SK-MEL-5 (cell line): ENCODE measurements around the gene CLDN25. TPM values are rescaled to one million over a fixed set of nuclear protein-coding genes. Genes with fewer than 3 reads are reported as not detected.
"Not testable (repeated sequence)": the region's sequence is repeated elsewhere in the genome, so short reads cannot be mapped to it uniquely, and the experiment has no call there.

Source experiments
- DNase-seq: peaks from one replicate; pipeline ENCODE4 v3.0.0-alpha.2; 2016; ENCODE audit warnings: low read depth, low spot score
- in situ Hi-C: cut with HindIII; loops from 2 replicates; pipeline ENCODE4 v1.10.0; 2016; ENCODE audit warnings: low sequenced_read_pairs, high pct_unique_total_duplicates, low pct_unique_long_range_greater_than_20kb
- polyA plus RNA-seq, 2 experiments: library from polyadenylated mRNA; depleted of rRNA; stranded (reverse); fragments of >200 nt; gene quantifications; 2 replicates each; pipeline ENCODE4 v1.2.3, GENCODE V29; 2015
- total RNA-seq: library from RNA; depleted of rRNA; stranded (reverse); fragments of >200 nt; shearing (Covaris generic); gene quantifications from 2 replicates; pipeline ENCODE4 v1.2.3, GENCODE V29; 2014; rRNA removed

CLDN25 gene
- total RNA-seq = not detected in 2 replicates
- not detected in 2 replicates for polyA plus RNA-seq (2015; cell fraction: cytosol; rRNA removed)
- polyA plus RNA-seq (2015; cell fraction: nucleus; rRNA removed) = not detected in 2 replicates

GRCh38 chr11:113779496-113779895 lies at the start of gene CLDN25:
Gene CLDN25 (plus strand): TSS chr11:113779796. CDS start chr11:113779796, 0 bp downstream.
- DNase-seq = no peak
- in situ Hi-C loops = no loop called here

DNA sequence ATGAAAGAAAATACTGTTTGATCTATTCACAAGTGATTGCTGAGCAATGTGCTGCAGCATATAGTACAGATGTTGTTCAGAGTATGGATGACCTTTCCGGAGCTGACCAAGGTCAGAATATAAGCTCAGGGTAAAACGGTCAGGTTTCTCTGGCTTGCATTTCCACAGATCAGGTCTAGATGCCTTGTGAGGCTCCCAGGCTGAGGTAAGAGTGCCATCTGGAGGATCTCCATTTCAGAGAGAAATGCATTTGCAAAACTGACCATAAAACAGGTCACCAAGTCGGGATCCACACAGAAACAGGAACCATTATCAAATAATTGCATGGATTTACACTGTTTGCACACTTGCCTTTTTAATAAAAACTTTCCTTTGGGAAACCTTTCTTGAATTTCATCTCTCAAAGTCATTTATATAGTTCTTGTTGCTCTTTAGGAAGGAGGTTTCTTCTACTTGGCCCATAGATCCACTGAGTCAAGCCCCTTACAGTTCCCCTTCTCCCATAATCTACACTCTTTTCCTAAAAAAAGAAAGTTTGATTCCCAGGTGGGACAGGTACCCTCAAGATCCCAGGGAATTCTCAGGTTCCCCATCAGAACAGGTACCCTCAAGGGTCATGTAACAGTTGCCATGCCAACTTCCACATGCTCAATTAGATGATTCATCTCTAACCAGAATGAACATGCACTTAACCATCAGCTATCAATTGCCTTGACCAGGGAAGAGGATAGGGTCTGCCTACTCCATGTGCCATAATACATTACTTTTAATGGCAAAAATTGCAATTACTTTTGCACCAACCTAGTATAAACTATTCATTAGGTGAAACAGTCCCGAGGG lies 48.5 kb upstream of the CLDN25 start:
- in situ Hi-C loops = no loop called here
- peak; percentile 70 for DNase-seq

GRCh38 chr11:113732092-113732491 lies 47.5 kb upstream of the CLDN25 start:
- no peak for DNase-seq
- in situ Hi-C loops = no loop called here

GRCh38 chr11:113736323-113736722 lies 43.3 kb upstream of the CLDN25 start:
- no peak for DNase-seq
- in situ Hi-C loops = no loop called here

DNA sequence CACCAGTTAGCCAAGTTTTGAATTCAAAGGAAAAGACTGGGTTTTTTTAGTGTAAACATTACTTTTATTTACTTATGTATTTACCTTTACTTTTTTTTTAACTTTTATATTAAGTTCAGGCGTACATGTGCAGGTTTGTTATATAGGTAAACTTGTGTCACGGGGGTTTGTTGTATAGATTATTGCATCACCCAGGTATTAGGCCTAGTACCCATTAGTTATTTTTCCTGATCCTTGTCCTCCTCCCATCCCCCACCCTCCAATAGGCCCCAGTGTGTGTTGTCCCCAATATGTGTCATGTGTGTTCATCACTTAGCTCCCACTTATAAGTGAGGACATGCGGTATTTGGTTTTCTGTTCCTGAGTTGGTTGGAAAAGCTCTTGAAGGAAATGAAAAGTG lies 26.7 kb upstream of the CLDN25 start:
- in situ Hi-C loops = no loop called here
- no peak for DNase-seq

GRCh38 chr11:113760241-113760640 lies 19.4 kb upstream of the CLDN25 start:
- no peak for DNase-seq
- in situ Hi-C loops = no loop called here

- DNase-seq, in situ Hi-C loops: not testable (repeated sequence)
Observed at GRCh38 chr11:113763040-113763439, 16.6 kb upstream of the CLDN25 start.

- in situ Hi-C loops = no loop called here
- no peak for DNase-seq
Observed at GRCh38 chr11:113764527-113765219, 14.9 kb upstream of the CLDN25 start.

GRCh38 chr11:113771964-113772363 lies 7.6 kb upstream of the CLDN25 start:
- no peak for DNase-seq
- in situ Hi-C loops = no loop called here

DNA sequence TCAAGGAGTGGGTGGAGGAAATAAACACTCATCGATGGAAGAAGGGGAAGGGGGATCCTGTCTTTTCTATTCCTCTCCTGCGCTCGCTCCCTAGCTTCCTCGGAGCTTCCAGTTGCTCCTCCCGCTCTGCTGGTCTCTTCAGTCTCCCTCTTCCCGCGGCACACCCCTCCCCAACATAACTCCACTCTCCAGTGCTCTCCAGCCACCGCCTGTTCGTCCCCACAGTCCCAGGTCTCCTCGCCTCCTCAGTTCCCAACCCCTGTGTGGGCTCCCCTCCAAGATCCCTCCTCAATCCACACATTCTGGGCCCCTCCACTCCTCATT lies 6.5 kb upstream of the CLDN25 start:
- in situ Hi-C loops = no loop called here
- peak; percentile 9 for DNase-seq

DNA sequence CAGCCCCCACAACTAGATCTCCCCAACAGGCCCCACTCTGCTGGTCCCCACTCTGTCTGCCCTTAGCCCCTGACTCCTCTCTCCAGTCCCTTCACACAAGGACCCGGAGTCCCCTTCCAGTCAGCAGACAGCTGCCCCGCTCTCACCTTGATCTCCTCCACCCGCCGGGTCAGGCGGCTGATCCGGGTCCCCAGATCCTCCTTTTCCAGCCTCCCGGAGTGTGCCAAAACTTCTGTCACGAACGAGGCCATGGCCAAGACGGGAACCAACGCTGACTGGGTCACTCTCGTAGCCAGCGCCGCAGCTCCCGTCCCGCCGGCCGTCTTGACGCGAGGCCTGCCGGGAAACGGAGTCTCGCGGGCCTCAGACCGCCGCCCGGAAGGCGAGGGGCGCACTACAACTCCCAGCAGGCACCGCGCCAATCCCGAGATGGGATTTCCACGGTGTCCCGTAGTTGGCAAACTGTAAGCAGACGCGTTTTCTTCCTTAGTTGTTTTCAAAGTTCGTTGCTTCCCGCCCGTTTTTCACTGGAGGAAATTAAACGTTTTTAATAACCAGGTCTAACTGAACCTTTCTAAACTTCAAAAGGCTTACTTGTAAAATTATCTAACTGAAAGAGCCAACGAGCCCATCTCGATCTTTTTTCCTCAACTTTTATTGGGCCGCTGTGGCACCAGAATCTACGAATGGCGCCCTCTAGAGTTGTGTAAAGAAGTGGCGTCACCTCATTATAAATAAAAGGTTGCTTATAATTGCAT lies 6.0 kb upstream of the CLDN25 start, which contains the start of gene ZW10:
TSS of gene ZW10 (minus strand) at position 277 of the 758 bp plus-strand sequence. CDS start at position 251, 26 bp downstream.
- peak; percentile 93 for DNase-seq
- in situ Hi-C loops = no loop called here

- in situ Hi-C loops = no loop called here
- DNase-seq = no peak
Observed at GRCh38 chr11:113774174-113774503, 5.5 kb upstream of the CLDN25 start.

DNA sequence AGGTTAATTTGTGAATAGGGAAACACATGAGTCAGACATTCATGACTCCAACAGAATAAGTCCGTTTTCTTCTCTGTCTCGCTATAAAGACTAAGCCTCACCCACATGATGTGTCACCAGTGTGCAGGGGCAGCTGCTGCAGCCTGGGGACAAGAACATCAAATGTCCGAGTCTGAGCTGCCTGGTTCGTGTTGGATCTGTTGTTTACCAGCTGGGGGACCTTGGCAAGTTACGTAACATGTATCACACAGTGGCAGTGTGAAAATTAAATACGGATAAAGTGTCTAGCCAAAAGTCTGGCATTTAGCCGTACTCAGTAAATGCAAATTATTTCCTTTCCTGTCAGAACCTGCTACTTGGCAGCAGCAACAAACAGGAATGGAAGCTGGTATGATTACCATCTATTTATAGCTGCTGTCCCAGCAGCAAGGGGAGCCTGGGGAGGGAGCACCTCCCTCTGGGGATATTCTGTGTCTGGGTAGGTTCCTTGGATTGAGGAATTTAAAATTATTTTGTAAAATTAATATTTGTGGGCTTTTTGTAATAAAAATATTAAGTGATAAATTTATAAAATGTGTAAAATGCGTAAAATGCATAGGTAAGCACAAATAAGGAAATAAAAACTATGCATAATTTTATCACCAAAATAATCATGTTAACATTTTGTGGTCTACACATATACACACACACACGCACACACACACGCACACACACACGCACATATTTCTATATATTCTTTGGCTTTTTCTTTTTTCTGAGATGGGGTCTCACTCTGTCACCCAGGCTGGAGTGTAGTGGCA lies 1.3 kb upstream of the CLDN25 start:
- in situ Hi-C loops = no loop called here
- no peak for DNase-seq

GRCh38 chr11:113781682-113782081 lies 2.1 kb downstream of the CLDN25 start:
- DNase-seq = no peak
- in situ Hi-C loops = no loop called here

GRCh38 chr11:113782134-113782533 lies 2.5 kb downstream of the CLDN25 start:
- no peak for DNase-seq
- in situ Hi-C loops = no loop called here

- in situ Hi-C loops, DNase-seq: not testable (repeated sequence)
Observed at GRCh38 chr11:113789016-113789415, 9.4 kb downstream of the CLDN25 start.

DNA sequence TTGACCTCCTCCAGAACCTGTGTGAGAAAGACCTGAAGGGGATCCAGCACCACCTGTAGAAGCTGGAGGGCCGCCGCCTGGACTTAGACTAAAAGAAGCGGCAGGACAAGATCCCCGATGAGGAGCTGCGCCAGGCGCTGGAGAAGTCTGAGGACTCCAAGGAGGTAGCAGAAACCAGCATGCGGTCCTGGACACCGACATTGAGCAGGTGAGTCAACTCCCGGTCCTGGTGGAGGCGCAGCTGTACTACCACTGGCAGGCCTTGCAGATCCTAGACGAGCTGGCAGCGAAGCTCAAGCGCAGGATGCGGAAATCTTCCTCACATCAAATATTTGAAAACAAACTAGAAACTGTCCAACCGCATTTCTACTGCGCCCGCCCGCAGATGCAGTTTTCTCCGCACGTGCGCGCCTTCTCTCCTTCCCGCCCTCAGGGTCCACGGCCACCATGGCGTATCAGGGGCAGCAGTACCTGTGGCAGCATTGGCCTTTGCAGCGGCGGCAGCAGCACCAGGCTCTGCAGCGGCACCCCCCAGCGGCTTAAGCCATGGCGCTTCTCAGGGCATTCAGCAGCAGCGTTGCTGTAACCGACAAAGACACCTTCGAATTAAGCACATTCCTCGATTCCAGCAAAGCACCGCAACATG lies 10.2 kb downstream of the CLDN25 start:
- no peak for DNase-seq
- in situ Hi-C loops = no loop called here
